ENCODE data around the gene PYGB.

Gene PYGB

DNA sequence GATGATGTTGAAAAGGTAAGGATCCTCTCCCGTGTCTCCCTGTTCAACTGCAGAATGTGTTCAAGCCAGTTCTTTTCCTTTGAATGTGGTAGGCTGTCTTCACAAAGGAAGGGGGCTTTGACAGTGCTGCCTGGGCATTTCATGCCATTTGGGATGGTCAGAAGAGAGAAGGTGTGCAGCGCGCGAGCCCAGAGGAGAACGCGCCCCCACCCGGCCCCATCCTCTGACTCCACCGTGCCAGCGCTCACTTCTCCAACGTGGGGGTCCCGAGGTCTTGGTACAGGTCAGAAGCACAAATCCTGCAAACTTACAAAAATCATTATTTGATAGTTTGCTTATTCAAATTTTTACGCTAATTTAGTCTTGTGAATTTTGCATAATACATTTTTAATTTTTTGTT is 38.0 kb upstream of the PYGB start:
- TF ChIP-seq, protein P1, sequence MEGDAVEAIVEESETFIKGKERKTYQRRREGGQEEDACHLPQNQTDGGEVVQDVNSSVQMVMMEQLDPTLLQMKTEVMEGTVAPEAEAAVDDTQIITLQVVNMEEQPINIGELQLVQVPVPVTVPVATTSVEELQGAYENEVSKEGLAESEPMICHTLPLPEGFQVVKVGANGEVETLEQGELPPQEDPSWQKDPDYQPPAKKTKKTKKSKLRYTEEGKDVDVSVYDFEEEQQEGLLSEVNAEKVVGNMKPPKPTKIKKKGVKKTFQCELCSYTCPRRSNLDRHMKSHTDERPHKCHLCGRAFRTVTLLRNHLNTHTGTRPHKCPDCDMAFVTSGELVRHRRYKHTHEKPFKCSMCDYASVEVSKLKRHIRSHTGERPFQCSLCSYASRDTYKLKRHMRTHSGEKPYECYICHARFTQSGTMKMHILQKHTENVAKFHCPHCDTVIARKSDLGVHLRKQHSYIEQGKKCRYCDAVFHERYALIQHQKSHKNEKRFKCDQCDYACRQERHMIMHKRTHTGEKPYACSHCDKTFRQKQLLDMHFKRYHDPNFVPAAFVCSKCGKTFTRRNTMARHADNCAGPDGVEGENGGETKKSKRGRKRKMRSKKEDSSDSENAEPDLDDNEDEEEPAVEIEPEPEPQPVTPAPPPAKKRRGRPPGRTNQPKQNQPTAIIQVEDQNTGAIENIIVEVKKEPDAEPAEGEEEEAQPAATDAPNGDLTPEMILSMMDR (IDR thresholded peaks at IDR 0.05; ENCODE audit: borderline replicate concordance, insufficient read depth, low read depth, low read length) = no peak
- H3K4me3 ChIP-seq (ENCODE audit: low read depth, low read length) = no peak overlapping the region

DNA sequence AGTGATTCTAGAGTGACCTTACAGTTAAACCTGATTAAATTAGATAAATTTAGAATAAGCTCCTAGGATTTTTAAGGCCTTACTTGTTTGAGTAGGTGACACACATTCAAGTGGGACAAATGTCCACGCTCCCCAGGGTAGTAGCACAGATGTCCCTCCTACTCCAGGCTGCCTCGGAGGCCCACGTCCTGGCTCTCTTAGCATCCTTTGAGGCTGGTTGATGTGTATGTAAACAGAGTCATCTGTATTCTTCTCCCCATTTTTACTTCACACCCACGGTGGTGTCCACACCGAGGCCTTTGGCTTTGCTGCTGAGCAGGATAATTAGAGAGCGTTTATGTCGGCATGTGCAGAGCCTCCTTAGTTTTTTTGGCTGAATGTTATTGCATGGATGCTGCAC is 36.6 kb upstream of the PYGB start:
- TF ChIP-seq, protein P1 (IDR thresholded peaks at IDR 0.05; ENCODE audit: borderline replicate concordance, insufficient read depth, low read depth, low read length) = no peak
- no peak overlapping the region for H3K4me3 ChIP-seq (ENCODE audit: low read depth, low read length)

DNA sequence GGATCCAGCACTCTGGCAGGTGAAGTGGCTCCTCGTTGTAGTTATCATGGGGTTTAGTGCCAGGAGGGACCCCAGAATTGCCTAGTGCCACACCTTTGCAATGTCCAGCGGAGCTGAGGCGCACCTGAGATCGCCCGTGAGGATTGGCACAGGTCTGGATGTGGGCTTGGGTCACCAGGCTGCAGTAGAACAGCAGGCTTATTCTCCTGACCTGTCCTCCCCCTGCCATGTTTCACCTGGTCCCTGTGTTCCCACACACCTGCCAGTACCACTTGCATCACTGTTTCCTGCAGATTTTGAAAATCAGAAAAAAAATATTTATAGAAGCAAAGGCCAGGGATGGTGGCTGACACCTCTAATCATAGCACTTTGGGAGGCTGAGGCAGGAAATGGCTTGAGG is 35.6 kb upstream of the PYGB start:
- TF ChIP-seq, protein P1 (IDR thresholded peaks at IDR 0.05; ENCODE audit: borderline replicate concordance, insufficient read depth, low read depth, low read length) = no peak
- H3K4me3 ChIP-seq (ENCODE audit: low read depth, low read length) = no peak overlapping the region

DNA sequence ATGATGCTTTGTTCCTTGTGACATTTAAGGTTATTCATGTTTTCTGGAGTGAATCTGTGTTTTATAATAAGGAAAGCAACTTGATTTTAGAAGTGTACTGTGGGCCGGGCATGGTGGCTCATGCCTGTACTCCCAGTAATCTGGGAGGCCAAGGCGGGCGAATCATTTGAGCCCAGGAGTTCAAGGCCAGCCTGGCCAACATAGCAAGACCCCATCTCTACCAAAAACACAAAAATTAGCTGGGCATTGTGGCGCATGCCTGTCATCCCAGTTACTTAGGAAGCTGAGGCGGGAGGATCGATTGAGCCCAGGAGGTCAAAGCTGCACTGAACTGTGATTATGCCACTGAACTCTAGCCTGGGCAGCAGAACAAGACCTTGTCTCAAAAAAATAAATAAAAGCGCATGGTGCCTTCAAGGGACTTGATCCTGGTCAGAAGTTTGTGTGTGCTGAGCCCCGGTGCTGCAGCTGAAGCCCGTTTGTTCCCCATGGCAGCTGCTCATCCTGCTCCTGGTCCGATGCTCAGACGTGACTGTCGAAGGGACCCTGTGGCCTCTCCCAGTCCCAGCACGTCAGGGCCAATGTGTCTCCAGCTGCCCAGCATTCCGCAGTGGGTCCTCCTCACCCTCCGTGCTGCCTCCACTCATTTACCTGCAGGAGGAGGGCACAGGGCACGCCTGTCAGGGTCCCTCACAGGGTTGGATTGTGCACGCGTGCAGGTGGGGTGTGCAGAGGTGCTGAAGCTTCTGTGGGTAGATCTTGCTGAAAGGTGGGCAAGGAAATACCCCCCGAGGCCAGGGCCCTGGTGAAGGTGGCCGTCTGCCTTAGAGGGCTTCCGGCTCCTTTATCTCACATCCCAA is 34.1 kb upstream of the PYGB start:
- TF ChIP-seq, protein P1 (IDR thresholded peaks at IDR 0.05; ENCODE audit: borderline replicate concordance, insufficient read depth, low read depth, low read length) = no peak
- no peak overlapping the region for H3K4me3 ChIP-seq (ENCODE audit: low read depth, low read length)

DNA sequence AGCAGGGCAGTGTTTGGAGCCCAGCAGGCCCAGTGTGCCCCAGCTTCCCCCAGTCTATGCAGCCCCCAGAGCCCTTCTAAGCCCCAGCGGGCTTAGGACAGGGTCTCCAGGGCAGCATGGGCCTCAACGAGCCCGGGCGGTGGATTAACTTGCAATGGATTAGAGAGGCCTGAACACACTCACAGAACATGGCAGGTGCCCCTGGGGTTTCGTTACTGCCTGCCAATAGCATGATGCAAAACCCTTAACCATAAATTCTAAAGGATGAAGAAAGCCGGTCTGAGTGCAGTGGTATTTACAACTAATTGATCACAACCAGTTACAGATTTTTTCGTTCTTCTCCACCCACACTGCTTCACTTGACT is 33.5 kb upstream of the PYGB start:
- no peak overlapping the region for H3K4me3 ChIP-seq (ENCODE audit: low read depth, low read length)
- TF ChIP-seq, protein P1 (IDR thresholded peaks at IDR 0.05; ENCODE audit: borderline replicate concordance, insufficient read depth, low read depth, low read length) = no peak

DNA sequence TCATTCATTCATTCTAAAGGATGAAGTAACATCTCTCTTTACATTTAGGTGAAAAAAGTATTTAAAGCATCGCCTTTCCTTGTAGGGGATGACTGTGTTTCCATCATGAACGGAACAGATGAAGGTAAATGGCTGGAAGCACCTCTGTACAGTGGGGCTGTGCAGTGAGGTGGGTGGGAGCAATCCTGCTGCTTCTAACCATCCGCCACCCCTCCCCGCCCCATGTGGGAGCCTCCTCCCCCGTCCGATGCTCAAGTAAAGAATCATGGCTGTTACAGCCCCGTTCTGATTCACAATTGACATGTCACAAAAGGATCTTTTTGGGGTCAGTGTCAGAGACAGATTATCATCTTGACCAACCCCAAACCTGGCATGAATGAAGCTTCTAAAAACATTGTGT is 33.1 kb upstream of the PYGB start:
- H3K4me3 ChIP-seq (ENCODE audit: low read depth, low read length) = no peak overlapping the region
- TF ChIP-seq, protein P1 (IDR thresholded peaks at IDR 0.05; ENCODE audit: borderline replicate concordance, insufficient read depth, low read depth, low read length) = no peak

DNA sequence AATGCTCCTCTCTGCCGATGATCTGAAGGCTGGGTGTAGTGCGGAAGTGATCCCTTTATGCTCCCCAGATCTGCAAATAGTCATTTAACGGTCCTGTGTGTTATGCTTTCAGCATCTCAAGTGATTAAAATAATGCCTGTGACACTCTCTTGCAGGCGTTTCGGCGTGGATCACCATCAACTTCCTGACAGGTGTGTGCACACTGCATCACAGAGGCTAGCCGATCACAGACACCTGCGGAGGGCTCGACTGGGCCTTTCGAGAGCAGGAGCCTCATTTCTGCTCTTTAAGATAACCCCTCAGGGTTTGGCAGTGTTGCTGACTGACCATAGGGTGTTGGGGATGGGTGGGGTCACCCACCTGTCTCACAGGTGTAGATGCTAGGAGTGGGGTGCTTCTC is 32.4 kb upstream of the PYGB start:
- no peak overlapping the region for H3K4me3 ChIP-seq (ENCODE audit: low read depth, low read length)
- TF ChIP-seq, protein P1 (IDR thresholded peaks at IDR 0.05; ENCODE audit: borderline replicate concordance, insufficient read depth, low read depth, low read length) = no peak

Measured in GM12875 (cell line).